ENCODE measurements around the gene CACNA1S. TPM values are rescaled to one million over a fixed set of nuclear protein-coding genes. Genes with fewer than 3 reads are reported as not detected.

The CACNA1S gene
- total RNA-seq, 1 experiment from 2014 or later, result not detected

- DNase-seq, result no peak
- no peak overlapping the region for H4K91ac ChIP-seq (ENCODE audit: insufficient read length, low read depth, low read length)
- no peaks in the 10 kb centered on the region for H3K4me1 ChIP-seq (ENCODE audit: insufficient read depth, low read length)
- H3T11ph ChIP-seq (ENCODE audit: low read length), result no peak overlapping the region
- H3K23me2 ChIP-seq (ENCODE audit: insufficient read length, low read depth, low read length, poor library complexity, severe bottlenecking), result peaks cover 8% of the 10 kb centered on the region
- H4K8ac ChIP-seq (replicated peaks; ENCODE audit: insufficient read length, low read depth, low read length), result no peak overlapping the region
- Mint-ChIP-seq H3K9me3 (no peaks in the 10 kb centered on the region), H3K4me1 (peaks cover 7 to 17% of the 10 kb centered on the region in 2 experiments), H3K27me3 (ENCODE audit: low read depth) (peaks cover 59% of the 10 kb centered on the region), H3K27ac (no peak overlapping the region; a peak in 1 of 7 replicates), H3K4me3 (peak overlapping the region; percentile 63 to 85; a peak in 4 of 5 replicates), H3K36me3 (ENCODE audit: insufficient read depth in 1 of 3, low read depth in 3 of 3) (no peaks in the 10 kb centered on the region)
- H3K27ac ChIP-seq (ENCODE audit: insufficient read length, low read depth, low read length), result no peak overlapping the region
- H3K14ac ChIP-seq (ENCODE audit: insufficient read depth, low read length), result no peak overlapping the region
- no peak overlapping the region for H2BK12ac ChIP-seq (ENCODE audit: insufficient read length, low read depth, low read length)
- no peak overlapping the region for H2BK15ac ChIP-seq (ENCODE audit: low read depth, low read length)
- no peaks in the 10 kb centered on the region for H4K20me1 ChIP-seq (ENCODE audit: control insufficient read depth, insufficient read depth, insufficient read length)
- WGBS (ENCODE audit: extremely low coverage, insufficient read length, low lambda C conversion rate), result no CpG with 5 or more reads among the region's 17 CpGs
- H3K4ac ChIP-seq (ENCODE audit: low read depth, low read length), result no peak overlapping the region
- no peak overlapping the region for H3K9ac ChIP-seq (ENCODE audit: extremely low read depth, insufficient read length, low read length)
- H3K56ac ChIP-seq (ENCODE audit: insufficient read length, low read depth, low read length), result no peak overlapping the region
- no peaks in the 10 kb centered on the region for H3K9me3 ChIP-seq (ENCODE audit: control insufficient read depth, low read depth, low read length)
- TF ChIP-seq CTCF (conservative IDR thresholded peaks at IDR 0.05), result no peak
- H2BK120ac ChIP-seq (ENCODE audit: low read depth, low read length, poor library complexity, severe bottlenecking), result no peak overlapping the region
- H2AK5ac ChIP-seq (ENCODE audit: insufficient read length, low read length), result no peak overlapping the region
- no peak overlapping the region for H2AFZ ChIP-seq (ENCODE audit: low read length)
- H3K79me2 ChIP-seq (ENCODE audit: insufficient read depth, low read length), result no peaks in the 10 kb centered on the region
- H2BK20ac ChIP-seq (ENCODE audit: low read depth, low read length, poor library complexity, severe bottlenecking), result no peak overlapping the region
- H2BK5ac ChIP-seq (ENCODE audit: insufficient read length, low read length), result no peak overlapping the region
- no peaks in the 10 kb centered on the region for H3K79me1 ChIP-seq (ENCODE audit: insufficient read depth, low read depth, low read length, poor library complexity, severe bottlenecking)
- H3K27me3 ChIP-seq (ENCODE audit: insufficient read depth, low read length), result peaks cover 15% of the 10 kb centered on the region; the same call in 1 of the 2 replicates
- peak overlapping the region; percentile 14 for H3K4me2 ChIP-seq (ENCODE audit: insufficient read depth, insufficient read length, low read length)
- no peak overlapping the region for H3K23ac ChIP-seq (ENCODE audit: insufficient read length, low read depth, low read length)
- no peak overlapping the region for H3K18ac ChIP-seq (ENCODE audit: insufficient read length, low read depth, low read length)
- H4K5ac ChIP-seq (ENCODE audit: insufficient read length, low read depth, low read length), result no peak overlapping the region
These were observed 1.4 kb upstream of the CACNA1S start for GRCh38 chr1:201113451-201114244.

Data from H9 (cell line).